HG03558 (cell line): ENCODE results near the gene SSC4D.
"Not testable (repeated sequence)": the region's sequence is repeated elsewhere in the genome, so short reads cannot be mapped to it uniquely, and the experiment has no call there.

Source experiments
- ATAC-seq: cut with Tn5 transposase; IDR thresholded peaks from one replicate; pipeline ENCODE4 v1.9.1; 2021; ENCODE audit warnings: moderate number of reproducible peaks; ENCODE audit not compliant: unreplicated experiment; ENCODE audit errors: extremely low read depth

The SSC4D gene

DNA sequence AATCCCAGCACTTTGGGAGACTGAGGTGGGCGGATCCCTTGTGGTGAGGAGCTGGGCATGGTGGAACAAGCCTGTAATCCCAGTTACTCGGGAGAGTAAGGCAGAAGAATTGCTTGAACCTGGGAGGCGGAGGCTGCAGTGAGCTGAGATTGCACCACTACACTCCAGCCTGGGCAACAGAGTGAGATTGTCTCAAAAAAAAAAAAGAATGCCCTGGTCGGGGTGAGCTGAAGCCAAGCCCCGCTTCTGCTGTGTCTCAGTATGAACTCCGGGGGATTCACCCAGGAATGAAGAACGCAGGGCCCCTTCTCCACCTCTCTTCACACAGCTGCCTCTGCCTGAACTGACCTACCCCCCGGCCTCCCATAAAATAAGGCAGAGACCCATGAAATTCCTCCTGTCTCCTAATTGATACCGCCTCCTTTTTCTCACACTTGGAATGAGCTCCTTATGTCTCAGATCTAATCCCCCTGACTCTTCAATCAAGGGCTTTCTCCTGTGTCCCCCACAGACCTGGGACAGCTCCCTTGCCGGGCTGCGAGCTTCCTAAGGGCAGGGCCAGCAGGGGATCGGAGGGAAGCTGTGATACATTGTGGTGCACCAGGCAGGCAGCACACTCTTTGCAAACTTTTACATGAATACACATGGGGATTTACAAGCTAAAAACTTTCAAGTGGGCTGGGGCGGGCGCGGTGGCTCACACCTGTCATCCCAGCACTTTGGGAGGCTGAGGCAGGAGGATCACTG is 14.3 kb upstream of the SSC4D start:
- ATAC-seq: no peak

DNA sequence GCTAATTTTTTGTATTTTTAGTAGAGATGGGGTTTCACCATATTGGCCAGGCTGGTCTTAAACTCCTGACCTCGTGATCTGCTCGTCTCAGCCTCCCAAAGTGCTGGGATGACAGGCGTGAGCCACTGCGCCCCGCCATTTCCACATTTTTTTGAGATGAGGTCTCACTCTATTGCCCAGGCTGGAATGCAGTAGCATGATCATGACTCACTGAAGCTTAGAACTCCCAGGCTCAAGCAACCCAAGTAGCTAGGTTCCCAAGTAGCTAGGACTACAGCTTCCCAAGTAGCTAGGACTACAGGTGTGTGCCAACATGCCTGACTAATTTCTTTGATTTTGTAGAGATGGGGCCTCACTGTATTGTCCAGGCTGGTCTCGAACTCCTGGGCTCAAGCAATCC is 11.6 kb upstream of the SSC4D start:
- not testable (repeated sequence) for ATAC-seq

DNA sequence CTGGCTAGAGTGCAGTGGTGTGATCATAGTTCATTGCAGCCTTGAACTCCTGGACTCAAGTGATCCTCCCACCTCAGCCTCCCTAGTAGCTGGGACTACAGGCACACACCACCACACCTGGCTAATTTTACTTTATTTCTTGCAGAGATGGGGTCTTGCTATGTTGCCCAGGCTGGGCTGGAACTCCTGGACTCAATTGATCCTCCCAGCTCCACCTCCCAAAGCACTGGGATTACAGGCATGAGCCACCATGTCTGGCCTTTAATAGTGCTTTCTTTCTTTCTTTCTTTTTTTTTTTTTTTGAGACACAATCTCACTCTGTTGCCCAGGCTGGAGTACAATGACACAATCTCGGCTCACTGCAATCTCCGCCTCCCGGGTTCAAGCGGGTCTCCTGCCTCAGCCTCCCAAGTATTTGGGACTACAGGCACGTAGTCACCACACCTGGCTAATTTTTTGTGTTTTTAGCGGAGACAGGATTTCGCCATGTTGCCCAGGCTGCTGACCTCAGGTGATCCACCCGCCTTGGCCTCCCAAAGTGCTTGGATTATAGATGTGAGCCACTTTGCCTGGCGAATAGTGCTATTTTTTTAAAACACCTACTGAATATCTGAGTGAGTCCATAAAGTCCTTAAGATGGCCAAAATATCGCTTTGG is 8.3 kb upstream of the SSC4D start:
- ATAC-seq: not testable (repeated sequence)

DNA sequence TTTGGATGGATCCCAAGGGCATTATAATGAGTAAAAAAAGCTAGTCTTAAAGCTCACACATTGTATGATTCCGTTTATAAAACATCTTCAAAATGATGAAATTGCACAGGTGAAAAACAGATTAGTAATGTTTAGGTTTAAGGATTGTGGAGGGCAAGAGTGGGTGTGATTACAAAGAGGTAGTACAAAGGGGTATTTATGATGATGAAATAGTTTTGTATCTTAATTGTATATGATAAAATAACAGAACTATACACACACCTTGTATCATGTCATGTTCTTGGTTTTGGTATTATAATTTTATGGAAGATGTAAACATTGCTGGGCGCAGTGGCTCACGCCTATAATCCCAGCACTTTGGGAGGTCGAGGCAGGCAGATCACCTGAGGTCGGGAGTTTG is 2.8 kb upstream of the SSC4D start:
- ATAC-seq: no peak

DNA sequence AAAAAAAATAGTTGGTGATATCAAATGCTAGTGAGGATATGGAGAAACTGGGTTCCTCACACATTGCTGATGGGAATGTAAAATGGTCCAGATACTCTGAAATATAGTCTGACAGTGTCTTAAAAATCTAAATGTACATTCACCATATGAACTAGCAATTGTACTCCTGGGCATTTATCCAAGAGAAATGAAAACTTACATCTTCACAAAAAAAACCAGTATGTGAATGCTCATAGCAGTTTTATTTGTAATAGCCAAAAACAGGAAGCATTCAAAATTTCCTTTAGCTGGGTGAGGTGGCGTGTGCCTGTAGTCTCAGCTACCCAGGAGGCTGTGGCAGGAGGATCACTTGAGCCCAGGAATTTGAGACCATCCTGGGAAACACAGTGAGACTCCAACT is 2.1 kb upstream of the SSC4D start:
- no peak for ATAC-seq

DNA sequence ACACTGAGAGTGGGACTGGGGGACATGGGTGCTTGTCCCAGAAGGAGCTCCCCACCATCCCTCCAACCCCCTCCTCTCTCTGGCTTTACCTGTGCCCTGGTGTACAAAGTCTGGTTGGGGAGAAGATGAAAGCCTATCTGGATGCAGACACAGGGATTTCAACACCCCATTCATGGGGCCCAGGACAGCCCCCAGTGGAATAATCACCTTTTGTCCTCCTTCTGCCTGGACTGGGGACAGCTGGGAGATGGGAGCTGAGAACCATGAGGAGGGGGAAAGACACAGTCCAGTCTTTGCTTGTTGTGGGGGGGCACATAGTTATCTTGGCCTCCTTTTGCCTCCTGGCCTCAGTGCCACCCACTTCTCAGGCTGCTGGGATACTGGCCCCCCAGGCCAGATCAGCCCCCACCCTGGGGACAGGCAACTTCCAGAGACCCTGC is 1.4 kb downstream of the SSC4D start:
- ATAC-seq: no peak

DNA sequence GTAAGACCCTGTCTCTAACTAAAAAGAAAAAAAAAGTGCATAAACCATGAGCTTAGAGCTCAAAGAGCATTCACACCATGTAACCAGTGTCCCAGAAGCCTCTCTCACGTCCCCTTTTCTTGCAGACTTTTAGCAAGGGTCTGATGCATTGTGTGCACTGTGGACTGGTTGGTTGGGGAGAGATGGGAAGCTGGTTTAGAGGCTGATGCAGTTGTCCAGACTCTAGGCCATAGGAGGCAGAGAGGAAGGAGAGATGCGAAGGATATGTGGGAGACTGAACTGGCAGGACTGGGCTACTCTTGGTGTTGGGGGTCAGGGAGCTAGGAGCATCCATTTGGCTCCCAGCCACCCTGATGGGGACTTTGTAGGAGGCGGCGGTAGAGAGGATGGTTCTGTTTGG is 1.8 kb downstream of the SSC4D start:
- ATAC-seq: no peak

DNA sequence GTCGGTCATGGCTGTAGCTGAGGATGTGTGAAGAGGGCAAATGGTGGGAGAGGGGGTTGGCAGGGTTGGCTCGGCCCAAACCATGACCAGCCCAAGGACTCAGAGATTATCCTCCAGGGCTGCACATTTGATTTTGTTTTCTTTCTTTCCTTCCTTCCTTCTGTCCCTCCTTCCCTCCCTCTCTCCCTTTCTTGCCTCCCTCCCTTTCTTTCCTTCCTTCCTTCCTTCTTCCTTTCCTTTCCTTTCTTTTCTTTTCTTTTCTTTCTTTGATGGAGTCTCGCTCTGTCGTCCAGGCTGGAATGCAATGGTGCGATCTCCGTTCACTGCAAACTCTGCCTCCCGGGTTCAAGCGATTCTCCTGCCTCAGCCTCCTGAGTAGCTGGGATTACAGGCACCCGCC is 3.8 kb downstream of the SSC4D start:
- ATAC-seq: no peak

DNA sequence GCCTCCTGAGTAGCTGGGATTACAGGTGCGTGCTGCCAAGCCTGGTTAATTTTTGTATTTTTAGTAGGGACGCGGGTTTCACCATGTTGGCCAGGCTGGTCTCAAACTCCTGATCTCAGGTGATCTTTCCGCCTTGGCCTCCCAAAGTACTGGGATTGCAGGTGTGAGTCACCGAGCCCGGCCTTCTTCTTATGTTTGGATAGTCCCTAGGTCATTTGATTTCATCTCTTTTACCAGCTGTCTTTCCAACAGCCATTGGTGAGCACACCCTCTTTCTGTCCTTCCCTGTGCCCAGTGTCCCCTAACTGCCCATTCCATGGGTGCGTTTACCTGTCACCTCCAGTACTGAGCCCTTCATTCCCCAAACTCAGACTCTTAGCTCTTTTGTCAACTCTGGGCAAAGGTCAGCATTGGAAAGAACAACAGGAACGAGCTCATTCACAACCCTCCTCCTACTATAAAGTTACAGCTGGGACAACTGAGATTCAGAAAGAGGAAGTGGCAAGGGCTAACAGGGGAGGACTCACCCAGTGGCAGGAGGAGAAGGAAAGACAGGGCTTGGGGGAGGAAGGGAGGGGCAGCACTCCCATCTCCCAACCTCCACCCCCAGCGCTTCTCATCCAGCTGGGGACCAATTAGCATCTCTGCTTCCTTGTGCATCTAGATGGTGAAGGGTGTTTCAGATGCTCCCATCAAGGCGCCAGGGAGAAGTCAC is 5.6 kb downstream of the SSC4D start:
- no peak for ATAC-seq

DNA sequence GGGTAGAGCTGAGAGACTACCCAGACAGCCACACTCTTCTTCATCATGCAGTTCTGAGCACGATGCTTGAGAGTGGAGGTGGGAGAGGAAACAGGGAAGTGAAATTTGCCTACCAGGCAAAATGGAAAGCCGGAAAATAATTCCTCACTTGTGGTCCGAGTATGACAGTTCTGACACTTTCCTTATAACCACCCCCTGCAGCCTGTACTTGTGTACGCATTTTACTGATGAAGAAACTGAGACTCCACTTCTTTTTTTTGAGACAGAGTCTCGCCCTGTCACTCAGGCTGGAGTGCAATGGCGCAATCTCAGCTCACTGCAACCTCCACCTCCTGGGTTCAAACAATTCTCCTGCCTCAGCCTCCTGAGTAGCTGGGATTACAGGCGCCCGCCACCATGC is 6.4 kb downstream of the SSC4D start:
- ATAC-seq: not testable (repeated sequence)

DNA sequence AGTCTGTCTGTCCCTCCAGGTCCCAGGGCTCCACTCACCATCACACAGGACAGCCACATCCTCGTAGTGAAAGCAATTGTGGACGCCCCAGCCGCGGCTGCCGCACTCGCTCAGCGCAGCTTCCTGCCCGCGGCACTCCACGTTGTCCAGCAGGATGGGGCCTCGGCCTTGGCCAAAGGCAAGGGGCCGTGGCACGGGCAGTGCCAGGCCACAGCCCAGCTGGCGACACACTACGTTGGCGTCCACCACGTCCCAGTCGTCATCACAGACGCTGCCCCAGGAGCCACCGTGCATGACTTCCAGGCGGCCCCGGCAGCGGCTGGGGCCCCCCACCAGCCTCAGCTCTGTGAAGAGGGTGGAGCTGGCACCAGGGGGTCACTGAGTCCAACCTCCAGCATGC is 9.2 kb downstream of the SSC4D start:
- ATAC-seq: no peak

DNA sequence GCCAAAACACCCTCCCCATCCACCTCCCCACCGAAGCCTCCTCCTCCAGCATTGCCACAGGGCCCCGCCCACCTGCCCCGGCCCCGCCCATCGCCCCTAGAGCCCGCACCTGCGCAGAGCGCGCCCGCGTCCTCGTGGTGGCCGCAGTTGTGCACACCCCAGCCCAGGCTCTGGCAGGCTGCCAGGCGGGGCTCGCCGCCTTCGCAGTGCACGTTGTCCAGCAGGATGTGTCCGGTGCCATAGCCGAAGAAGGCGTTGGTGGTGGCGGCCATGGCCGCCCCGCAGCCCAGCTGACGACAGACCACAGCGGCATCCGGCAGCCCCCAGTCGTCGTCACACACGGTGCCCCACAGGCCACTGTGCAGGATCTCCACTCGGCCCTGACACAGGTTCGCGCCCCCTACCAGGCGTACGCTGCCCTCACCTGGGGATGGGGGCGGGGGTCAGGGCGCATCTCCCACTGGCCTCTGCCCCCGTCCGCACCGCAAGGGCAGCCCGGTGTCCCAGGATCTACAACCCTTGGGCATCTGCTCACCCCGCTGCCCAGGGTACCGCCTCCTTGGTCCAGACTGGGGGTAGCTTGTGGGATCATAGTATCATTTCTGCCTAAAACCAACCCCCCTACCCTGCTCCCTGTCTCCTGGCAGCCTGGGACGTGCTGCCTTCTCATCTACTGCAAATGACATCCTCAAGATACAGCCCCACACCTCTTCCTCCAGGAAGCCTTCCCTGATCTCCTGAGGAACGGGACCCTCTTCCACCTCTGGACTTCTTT is 11.9 kb downstream of the SSC4D start:
- no peak for ATAC-seq

DNA sequence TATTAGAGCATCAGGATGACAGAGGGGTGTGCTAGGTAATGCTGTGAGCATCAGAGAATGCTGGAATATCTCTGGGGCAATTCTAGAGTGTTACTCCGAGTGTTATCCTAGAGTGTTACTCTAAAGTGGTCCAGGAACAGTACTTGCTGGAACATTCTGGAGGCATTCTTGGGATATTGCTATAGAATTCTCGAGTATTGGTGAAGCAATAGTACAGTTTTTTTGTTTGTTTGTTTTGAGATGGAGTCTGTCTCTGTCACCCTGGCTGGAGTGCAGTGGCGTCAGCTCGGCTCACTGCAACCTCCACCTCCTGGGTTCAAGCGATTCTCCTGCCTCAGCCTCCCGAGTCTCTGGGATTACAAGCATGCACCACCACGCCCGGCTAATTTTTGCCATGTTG is 12.6 kb downstream of the SSC4D start:
- ATAC-seq: no peak

DNA sequence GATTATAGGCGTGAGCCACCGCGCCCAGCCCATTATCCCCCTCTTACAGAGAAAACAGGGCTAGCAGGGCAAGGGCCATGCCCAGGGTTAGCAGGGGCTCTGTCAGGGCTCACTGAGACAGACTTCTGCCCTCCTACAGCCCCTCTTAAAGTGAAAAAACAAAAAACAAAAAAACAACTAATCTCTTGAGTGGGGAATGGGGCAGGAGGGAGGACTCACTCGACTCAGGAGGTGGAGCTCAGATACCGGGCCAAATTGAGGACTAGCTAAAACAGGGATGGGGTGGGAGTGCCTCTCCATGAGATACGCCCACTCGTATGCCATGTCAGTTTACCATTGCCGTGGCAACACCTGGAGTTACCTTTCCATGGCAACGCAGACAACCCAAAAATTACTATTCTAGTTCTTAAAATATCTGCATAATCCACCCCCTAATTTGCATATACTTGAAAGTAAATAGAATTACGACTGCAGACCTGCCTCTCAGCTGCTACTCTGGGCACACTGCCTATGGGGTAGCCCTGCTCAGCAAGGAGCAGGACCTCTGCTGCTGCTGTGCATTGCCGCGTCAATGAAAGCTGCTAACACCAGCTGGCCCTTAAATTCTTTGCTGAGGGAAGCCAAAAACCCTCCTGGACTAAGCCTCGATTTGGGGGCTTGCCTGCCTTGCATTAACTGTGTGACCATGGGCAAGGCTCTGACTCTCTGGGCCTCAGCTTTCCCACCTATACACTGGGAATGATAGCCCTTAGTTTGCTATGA is 13.4 kb downstream of the SSC4D start:
- ATAC-seq: no peak

DNA sequence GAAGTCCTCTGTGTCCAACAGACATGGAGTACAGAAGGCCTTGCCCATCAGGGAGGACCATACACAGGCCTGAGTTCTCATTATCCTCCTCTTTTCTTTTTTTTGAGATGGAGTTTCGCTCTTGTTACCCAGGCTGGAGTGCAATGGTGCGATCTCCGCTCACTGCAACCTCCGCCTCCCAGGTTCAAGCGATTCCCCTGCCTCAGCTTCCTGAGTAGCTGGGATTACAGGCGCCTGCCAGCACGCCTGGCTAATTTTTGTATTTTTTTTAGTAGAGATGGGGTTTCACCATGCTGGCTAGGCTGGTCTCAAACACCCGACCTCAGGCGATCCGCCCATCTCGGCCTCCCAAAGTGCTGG is 13.9 kb downstream of the SSC4D start:
- not testable (repeated sequence) for ATAC-seq

DNA sequence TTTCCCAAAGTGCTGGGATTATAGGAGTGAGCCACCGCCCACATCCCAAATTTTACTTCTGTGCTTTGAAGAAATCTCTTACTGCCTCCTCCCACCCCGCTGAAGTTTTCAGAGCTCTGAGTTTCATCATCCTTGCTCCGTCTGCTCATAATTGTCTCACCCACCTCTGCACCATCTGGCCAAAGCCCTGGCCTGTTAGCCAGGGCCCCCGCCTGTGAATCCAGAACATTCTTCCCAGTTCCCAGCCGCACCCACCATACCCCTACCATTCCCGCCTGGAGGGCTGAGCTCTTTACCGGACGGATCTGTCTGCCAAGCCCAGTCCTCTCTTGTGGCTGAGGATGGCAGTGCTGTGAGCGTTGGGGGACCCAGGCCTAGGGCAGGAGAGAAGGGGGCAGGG is 14.5 kb downstream of the SSC4D start:
- no peak for ATAC-seq

DNA sequence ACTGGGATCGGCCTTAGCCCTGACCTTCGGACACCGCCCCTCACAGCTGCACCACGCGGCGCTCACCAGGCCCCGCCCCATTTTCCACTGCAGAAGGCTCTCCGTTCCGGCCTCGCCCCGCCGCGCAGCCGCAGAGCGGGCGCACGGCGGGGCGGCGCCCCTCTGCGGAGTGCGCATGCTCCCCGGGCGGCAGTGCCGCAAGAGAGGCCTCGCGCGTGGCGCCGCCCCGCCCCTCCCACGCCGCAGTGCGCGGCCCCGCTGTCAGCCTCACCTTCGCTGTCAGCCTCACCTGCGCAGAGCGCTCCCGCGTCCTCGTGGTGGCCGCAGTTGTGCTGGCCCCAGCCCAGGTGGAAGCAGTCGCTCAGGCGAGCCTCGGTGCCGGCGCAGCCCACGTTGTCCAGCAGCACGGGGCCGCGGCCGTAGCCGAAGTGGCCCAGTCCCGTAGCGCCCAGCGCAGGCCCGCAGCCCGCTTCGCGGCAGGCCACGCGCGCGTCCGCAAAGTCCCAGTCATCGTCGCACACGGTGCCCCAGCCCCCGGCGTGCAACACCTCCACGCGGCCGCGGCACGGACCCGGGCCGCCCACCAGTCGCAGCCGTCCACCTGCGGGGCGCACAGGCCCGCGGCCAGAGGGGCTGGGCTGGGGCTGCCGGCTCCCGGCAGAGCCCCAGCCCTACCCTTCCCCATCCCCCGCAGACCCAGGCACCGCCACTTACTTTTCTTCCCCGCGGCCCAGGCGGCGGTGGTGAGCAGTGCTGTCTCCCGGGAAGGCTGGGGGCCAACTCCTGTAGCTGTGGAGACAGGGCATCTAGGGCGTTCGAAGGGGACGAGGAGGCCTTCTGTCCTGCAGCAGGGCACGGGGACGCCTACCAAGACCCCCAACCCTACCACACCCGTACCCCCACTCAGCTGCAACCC is 16.1 kb downstream of the SSC4D start:
- ATAC-seq: peak; percentile 87

DNA sequence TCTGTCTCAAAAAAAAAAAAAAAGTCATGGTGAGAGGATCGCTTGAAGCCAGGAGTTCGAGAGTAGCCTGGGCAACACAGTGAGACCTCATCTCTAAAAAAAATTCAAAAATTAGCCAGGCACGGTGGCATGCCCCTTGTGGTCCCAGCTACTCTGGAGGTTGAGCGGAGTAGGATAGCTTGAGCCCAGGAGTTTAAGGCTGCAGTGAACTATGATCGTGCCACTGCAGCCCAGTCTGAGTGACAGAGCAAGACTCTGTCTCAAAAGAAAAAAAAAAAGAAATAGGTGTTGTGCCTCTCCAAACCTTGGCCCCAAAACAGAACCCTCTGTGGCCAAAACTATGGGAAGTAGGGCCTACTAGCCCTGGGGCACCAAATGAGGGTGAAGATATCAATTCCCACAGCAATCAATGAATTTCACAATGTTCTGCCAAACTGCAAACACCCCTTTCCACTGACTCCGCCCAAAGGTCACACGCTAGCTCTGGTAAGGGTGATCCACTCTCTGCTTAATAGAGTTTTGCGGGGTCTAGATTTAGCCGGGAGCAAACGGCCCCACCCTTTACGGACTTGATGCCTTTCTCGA is 16.9 kb downstream of the SSC4D start:
- ATAC-seq: no peak

DNA sequence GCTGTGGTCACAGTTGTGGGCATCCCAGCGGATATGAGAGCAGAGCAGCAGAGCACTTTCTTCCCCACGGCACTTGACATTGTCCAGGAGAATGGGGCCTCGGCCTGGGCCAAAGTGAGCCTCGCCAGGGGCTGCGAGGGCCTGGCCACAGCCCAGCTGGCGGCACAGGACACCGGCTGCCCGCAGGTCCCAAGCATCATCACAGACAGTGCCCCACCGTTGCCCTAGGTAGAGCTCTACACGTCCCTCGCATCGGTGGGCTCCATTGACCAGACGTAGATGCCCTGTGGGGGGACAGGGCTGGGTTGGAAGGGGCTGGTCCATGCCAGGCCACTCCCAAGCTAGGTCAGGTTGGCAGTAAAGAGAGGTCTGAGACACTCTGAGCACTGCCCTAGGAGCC is 19.4 kb downstream of the SSC4D start:
- no peak for ATAC-seq
